Cortex of kidney (tissue), 1 donor: Measurements from ENCODE around the gene SLC6A18.

Experiments used
- DNase-seq: peaks from one replicate; lab custom pipeline; 2025; lab: John Stamatoyannopoulos, UW

SLC6A18 gene

DNA sequence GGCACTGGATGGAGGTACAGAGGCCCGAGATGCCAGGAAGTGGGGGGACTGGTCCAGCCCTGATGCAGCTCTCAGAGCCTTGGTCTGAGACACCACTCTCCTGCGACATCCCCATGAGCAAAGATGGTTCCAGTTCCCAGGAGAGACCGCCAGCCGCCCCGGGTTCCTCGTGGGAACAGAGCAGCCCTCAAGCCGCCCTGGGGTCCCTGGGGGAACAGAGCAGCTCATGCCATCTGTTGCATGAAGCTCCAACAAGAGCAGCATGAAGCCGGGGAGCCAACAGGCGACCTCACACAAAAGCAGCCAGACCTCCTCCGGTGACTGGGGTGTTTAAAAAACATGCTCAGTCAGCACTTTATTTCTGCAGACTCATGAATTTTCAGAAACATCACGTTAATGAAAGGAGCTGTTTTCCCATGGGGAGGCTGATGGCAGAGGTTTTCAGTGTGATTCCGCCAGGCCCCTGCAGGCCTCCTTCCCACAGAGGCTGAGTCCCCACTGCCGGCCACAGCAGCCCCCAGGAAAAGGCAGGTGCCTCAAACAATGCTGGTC lies 6.2 kb downstream of the SLC6A18 start:
- no peak for DNase-seq

DNA sequence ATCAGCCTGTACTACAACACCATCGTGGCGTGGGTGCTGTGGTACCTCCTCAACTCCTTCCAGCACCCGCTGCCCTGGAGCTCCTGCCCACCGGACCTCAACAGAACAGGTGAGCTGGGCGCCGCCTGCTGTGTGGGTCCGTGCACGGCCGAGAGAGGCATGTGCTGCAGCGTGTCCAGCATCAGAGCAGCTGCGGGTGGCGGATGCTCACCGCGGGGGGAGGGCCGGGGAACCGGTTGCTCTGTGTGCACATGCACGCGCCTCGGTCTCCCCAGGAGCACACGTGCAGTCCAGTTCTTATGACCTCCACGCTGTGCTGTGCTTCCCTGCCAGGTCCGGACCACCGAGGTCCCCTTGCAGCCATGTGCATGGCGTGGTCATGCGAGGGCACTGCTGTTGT lies 7.6 kb downstream of the SLC6A18 start:
- no peak for DNase-seq

DNA sequence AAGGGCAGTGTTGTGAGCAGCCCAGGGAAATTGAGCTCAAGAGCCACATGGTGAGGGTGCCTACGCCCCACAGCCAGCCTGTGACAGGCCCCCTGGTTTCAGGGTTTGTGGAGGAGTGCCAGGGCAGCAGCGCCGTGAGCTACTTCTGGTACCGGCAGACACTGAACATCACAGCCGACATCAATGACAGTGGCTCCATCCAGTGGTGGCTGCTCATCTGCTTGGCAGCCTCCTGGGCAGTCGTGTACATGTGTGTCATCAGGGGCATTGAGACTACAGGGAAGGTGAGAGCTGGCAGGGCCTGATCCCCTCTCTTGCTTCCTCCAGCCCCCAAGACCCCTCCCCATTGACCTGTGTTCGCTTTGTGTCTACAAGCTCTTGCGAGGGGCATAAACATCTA lies 10.2 kb downstream of the SLC6A18 start:
- no peak for DNase-seq

DNA sequence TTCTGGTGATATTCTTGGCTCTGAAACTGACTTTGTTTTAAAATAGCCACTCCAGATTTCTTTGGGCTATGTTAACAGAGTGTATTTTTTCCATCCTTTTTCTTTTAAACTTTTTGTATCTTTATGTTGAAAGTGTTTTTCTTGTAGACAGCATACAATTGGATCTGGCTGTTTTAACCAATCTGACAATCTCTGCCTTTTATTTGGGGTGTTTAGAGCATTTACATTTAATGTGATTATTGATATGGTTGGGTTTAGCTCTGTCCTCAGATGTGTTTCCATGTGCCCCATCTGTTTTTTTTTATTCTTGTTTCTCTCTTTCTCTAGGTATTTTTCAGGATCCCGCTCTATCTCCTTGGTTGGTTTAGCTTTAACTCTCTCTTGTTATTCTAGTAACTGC lies 10.7 kb downstream of the SLC6A18 start:
- no peak for DNase-seq

DNA sequence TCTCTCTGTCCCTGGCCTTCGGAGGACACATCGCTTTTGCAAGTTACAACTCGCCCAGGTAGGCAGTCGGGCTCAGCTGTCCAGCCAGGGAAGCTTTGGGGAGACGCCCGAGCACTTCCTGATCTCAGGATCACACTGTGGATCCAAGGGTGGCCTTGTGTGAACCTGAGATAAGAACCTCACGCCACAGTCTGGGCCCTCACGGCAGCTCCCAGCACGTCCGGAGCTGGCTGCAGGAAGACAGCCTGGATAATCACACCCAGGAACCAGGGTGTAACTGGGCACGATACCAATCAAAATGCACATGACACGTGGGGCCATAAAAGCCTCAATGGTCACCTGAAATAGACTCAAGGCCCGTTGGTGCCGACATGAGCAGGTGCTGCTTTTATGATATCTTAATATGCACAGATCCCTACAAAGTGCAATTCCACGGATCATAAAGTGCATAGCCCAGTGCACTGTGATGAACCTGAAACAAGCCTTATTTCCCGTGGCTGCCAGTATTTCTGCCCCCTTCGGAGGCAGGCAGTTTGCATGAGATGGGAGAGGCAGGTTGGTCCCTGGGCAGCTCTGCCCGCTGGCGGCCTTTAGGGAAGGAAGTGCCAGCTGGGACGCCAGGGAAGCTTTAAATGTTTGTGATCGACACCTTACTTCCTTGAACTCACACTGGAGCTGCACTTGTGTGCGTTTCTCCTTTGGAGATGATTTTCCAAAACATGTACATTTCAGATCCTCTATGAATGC lies 14.5 kb downstream of the SLC6A18 start:
- no peak for DNase-seq

DNA sequence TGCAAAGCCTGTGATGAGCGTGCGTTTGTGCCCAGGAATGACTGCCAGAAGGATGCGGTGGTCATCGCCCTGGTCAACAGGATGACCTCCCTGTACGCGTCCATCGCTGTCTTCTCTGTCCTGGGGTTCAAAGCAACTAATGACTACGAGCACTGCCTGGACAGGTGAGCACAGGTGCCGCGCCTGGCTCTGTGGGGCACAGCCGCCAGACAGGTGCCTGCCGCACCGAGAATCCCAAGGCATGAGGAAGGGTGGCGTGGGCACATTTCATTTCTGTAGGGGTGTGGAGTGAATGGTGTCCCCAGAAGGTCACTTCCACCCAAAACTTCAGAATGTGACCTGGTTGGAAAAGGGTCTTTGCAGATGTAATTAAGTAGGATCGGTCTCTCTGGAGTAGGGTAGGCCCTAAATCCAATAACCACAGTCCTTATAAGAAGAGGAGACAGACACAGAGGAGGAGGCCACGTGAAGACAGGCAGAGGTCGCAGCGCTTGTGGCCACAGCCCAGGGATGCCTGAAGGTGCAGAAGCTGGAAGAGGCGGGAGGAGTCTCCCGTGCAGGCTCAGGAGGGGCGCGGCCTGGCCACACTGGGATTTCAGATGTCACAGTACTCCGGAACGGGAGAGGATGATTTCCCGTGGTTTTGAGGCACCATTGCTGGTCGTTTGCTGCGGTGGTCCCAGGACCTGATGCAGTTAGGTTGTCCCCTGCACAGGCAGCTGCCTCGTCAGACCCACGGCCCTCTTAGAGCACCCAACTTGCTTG lies 15.5 kb downstream of the SLC6A18 start:
- DNase-seq = no peak

DNA sequence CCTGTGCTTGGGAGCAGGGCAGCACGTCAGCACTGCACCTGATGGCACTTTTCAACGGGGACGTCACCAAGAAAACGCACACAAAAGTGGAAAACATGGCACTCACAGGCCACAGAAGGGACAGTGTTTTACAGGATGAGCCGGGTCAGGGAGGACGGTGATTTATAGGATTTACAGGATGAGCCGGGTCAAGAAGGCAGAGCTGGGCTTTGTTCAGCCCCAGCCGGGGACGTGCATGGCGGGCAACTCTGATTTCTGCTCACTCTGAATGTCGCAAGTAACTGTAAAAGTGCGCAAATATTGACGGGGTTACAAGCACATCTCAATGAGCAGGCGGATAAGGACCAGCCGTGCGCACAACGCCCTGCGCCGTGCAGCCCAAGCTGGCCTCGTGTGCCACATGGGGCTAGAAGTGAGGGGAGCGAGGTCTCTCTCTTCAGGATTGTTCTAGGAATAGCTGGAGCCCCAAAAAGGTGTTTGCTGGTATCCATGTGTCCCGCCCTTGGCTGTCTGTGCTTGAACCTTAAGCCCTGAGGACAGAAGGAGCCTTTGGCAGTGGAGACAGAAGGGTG lies 16.4 kb downstream of the SLC6A18 start:
- DNase-seq = no peak

DNA sequence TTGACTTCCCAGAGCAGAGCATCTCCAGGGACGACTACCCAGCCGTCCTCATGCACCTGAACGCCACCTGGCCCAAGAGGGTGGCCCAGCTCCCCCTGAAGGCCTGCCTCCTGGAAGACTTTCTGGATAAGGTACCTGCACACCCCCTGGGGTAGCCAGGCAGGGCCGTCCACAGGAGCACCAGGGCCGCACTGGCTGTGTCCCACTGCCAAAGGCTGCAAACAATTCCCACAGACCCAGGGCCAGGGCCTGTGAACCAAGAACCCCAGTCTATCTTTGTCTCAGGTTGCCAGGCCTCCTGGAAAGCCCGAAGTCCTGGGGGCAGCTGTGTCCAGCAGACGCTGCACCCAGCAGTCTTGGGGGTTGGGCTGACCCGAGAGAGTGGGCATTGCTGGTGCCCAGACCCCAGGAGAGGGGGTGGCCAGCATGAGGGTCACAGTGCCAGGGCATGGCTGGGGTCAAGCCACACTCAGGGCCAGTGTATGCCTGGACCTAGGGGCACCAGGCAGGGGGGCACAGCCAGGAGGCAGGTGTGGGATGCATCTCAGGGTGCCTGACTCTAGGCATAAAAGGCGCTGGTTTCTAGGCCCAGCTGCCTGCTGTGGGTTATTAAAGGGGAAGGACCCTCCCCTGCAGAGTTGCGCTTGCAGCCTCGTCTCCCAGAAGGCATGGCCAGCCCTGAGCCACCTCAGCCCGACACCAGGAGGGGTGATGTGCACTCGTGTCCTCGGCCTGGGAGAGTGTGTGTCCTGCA lies 17.7 kb downstream of the SLC6A18 start:
- DNase-seq = no peak

DNA sequence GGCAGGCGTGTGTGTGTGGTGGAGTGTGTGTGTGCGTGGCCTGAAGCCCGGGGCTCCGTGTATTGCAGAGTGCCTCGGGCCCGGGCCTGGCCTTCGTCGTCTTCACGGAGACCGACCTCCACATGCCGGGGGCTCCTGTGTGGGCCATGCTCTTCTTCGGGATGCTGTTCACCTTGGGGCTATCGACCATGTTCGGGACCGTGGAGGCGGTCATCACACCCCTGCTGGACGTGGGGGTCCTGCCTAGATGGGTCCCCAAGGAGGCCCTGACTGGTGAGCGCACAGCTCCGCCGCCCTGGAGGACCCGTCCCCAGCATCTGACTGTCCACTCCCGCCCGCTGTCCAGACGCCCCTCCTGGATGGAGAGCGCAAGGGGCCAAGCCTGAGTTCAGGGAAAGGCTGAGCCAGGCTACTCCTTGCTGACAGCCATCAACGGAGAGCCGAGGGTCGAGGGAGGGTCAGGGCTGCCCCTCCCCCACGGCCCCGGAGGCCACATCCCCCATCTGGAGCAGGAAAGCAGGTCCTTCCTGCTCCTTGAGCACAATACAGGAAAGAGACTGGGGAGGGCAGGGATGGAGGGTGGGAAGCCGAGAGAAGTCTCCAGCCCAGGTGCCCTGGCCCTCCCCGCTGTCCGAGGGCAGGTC lies 18.4 kb downstream of the SLC6A18 start:
- DNase-seq = no peak

DNA sequence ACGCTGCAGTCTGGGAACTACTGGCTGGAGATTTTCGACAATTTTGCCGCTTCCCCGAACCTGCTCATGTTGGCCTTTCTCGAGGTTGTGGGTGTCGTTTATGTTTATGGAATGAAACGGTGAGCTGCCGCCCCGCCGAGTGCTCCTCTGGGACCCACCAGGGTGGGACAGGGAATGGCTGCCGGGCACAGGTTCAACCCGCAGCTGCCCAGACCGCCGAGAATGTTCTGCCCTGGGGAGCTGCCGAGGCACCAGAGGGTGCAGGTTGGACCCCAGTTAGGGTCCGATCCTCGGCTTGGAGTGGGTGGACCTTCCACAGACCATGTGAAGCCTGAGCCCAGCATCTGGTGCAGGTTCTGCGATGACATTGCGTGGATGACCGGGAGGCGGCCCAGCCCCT lies 19.1 kb downstream of the SLC6A18 start:
- DNase-seq = no peak

DNA sequence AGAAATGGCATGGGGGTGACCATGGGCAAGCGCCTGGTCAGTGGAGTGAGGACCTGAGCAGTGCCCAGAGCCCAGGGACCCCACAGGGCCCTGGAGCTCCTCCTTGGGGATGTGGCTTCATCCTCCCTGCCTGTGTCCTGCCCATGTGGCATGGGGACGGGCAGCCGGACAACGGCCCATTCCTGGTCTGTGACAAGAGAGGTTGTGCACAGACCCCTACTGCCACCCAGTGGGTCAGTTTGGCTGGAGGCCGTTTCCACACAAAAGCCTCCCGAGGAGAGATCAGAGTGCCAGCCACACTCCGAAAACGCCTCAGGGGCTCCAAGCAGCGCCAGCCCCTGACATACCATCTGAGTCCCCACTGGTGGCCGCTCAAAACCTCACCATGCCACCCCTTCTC lies 19.8 kb downstream of the SLC6A18 start:
- DNase-seq = no peak

DNA sequence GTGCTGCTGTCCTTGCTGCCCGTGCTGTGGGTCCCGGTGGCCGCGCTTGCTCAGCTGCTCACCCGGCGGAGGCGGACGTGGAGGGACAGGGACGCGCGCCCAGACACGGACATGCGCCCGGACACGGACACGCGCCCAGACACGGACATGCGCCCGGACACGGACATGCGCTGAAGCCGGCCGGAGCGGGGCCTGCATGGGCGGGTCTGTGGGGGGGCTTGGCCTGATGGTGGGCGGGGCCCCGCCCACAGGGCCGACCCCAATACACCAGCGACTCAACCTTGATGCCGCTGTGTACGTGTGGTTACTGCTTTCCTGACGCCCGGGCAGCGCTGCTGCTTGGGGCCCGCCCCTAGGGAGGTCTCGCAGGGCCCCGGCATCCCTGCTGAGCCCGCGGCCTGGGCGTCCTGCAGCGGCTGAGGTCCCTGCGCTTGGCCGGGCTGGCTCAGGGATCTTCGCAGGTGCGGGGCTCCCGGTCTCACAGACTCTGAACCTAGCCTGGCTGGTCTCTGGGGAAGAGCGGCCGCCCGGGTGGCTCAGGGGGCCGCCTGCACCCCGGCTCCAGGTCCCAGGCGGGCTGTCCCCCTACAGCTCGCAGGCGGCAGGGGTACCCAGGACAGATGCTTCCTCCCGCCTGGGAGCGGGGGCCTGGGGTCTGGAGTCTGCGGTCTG lies 20.9 kb downstream of the SLC6A18 start:
- DNase-seq = no peak

DNA sequence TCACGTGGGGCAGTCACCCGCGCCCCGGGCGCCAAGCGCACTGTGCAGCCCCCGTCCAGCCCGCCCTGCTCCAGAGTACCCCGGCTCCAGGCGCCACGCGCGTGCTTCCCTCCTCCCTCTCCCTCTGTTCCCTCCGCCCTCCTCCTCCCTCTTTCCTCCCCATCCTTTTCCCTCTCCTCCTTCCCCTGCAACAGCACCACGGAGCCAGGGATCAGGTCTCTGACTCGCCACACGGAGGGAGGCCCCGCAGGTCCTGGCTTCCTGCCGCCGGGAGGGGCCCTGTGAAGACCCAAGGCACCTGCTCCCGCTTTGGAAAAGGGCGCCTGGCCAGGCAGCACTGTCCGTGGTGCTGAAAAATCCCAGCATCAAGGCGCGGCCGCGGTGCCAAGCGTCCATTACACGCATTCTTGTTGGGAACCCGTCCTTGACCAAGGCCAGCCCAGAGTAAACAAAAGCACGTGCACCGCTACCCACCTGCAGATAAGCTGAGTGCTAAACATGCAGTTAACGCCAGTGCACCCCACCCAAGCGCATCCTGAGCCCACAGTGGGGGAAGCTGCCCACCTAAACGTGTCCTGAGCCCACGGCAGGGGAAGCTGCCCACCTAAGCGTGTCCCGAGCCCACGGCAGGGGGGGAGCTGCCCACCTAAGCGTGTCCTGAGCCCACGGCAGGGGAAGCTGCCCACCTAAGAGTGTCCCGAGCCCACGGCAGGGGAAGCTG lies 21.7 kb downstream of the SLC6A18 start:
- DNase-seq = no peak

DNA sequence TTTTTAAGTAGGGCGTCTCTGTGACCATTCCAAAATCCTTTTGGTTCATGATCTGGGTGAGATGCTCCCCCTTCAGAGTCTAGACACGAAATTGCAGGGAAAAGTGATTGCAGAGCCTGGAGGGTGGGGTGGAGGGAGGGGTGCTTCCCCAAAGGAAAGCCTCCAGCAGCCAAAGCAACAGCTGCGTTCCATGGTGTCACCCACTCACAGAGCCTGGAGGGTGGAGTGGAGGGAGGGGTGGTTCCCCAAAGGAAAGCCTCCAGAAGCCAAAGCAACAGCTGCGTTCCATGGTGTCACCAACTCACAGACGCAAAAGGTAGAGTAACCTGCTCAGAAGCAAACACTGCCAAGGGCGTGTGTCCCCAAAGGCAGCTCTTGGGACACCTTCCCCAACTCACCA lies 22.6 kb downstream of the SLC6A18 start:
- DNase-seq = no peak

DNA sequence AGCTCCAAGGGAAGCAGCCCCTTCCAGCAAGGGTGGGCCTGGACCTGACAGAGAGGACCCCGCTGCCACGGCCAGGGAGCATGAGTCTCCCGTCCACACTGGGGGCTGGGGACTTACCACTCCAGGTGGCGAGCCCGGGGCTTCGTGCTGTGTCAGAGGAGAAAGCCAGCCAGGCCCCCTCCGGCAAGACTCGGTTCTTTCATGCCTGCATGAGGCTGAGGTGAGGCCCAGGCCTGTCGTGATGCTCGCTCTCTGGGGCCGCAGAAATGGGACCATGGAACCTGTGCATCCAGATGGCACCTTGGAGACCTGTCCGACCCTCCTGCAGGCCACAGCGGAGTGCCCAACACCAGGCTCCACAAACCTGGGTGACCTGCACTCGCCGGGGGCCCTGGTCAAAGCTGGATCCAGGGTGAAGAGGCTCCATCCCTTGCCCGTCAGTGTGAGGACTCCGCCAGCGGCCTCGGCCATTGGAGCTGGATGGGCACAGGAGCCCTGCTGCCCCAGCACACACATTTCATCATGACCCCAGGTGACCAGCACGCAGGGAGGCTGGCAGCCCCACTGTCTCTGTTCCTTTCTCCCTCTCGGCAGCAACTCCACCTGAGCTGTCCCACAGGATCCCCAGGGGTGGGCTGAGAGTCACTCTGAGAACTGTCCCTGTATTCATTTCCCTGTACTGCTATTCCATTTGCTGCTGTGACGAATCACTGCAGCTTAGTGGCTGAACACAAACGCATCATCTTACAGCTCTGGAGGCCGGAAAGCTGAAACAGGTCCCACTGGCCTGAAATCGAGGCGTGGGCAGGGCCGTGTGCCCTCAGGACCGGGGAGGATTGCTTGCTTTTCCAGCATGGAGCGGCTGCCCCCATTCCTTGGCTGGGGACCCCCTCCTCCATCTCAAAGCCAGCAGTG lies 24.4 kb downstream of the SLC6A18 start:
- no peak for DNase-seq

DNA sequence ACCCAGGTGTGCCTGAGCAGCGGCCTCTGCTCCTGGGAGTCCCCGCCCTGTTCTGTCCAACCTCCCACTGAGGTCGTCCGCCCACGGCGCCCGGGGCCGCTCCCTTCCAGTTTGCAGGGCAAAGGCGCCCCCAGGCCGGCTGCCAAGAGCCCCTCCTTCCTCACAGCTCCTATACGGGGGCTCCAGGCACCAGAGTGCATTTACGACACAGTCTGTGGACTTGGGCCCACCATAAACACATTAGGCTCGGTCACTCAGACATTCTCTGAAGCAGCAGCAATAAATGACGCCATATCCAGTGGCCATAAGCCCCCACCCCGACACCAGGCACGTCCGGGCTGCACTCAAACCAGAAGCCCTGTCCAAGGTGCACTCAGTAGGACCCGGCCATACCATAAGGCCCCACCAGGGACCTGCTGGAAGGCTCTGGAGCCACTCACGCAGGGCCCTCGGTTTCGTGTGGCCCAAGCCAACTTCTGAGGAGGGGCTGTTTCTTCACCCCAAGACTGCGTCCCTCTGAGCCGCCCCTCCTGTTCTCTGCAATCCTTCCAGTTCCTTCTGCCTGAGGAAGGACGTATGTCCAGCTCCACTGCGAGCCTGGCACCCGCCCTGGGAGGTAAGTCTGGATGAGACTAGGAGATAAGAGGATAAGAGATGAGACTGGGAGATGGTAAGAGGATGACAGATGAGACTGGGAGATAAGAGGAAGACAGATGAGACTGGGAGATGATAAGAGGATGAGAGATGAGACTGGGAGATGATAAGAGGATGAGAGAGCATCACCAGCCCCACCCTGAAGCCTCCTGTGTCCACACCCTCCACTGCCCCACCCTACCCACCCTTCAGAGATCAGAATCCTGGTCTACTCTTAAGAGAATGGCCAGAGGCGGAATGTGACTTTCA lies 26.7 kb downstream of the SLC6A18 start:
- DNase-seq = no peak

DNA sequence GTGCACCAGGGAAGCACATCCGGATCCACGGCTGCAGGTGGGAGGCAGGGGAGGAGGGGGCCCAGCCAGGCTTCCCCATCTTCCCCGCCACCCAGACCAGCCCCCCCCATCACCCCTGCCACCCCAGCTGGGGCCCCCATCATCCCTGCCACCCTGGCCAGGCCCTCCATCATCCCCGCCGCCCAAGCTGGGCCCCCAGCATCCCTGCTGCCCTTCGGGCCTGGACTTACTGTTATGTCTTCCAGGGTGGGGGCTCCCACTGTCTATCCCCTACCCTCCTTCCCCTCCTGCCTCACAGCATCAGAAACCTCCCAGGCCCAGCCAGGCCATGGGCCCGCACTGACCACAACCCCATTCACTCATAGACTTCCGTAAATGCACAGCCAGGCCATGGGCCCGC lies 27.5 kb downstream of the SLC6A18 start:
- DNase-seq = no peak

DNA sequence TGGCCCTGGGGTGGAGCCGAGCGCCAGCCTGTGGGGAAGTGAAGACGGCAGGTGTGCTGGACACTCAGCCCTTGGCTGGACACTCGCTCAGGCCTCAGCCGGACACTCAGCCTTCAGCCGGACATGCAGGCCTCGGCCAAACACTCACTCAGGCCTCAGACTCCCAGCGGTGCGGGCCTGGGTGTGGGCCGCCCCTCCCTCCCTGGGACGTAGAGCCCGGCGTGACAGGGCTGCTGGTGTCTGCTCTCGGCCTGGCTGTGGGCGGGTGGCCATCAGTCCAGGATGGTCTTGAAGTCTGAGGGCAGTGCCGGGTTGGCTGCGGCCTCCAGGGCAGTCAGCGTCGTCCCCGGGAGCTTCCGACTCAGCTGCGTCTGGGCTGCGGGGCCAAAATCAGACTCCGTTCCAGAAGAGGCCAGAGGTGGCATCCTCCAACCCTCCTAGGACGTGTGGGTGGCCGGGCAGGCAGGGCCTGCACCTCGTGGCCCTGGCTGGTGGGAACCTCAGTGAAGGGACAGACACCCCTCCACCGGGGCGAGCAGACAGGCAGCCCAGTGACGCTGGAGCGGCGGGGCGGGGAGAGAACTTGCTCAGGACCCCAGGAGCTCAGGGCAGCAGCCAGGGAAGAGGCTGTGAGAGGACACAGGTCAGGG lies 28.4 kb downstream of the SLC6A18 start:
- no peak for DNase-seq
